NCI-H1694 treated with DMSO at 0.1 percent for 48 hours (cell line): Measurements from ENCODE around the gene MRPL54.

Experiments
- DNase-seq: peaks from one replicate; lab custom pipeline; 2025; lab: John Stamatoyannopoulos, UW

The MRPL54 gene

DNA sequence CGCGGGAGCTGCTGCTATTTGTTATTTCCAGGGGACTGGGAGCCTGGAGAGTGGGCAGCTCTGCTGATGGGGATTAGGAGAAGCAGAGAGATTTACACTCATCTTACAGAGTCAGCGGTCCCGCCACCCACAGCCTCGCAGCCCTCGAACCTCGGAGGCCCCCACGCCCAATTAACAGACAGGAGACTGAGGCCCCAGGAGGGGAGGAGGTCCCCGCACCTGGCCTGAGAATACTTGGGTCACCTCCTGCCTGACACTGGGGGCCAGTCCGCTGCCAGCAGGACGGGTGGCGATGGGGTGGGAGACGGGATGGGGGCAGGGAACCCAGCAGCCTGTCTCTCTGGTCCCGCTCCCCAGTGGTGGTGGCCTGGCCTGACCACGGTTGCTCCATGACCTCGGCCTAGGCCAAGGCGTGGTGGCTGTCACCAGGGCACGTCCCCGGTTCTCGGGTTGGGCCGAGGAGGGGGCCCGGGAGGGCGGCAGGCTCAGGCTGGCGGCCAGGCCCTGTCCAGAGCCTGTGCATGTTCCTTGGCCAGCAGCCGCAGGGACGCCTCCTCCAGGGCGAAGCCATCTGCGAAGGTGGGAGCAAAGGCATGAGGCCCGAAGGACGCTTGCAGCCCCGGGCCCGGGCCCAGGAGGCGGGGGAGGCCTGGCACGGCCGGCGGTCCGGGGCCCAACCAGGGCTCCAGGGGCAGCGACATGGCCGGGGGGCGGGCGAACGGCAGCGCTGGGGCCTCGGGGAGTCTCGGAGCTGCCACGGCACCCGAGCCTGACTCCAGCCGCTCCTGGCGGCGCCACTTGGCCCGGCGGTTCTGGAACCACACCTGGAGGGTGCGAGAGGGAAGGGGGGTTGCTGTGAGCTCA is 7.9 kb downstream of the MRPL54 start:
- no peak for DNase-seq

DNA sequence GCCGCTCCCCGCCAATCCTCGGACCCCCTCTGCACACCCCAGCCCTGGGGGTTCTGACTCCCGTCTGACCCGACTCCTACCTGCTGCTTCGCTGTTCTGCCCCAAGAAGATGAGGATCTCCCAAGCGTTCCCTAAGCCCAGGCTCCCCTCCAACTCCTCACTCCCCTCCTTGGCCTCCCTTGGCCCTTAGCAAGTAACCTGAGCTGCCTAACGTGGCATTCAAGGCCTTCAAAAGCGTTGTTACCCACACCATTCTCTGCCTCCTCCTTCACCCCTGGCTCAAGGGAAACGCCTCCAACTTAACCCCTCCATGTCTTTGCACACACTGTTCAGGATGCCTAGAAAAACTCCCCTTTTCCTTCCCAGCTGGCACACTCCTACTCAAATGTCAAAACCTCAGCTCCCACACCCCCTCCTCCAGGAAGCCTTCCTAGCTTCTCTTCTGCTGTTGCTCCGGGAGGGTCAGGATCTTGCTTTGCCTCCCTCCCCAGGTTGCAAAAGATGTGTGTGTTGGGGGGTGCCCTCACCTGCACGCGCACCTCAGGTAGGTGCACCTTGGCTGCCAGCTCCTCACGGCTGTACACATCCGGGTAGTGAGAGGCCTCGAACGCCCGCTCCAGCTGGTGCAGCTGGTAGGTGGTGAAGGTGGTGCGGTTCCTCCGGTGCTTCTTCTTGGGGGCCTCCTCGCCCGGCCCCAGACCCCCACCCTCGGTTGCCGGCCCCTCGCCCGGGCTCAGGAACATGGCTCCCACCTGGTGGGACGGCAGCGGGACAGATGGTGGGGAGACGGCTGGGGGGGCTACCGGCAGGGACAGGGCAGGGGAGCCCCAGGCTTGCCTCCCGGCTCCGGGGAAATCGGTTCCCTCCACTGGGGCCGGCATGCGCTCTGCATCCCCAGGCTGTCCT is 8.8 kb downstream of the MRPL54 start:
- DNase-seq = no peak

DNA sequence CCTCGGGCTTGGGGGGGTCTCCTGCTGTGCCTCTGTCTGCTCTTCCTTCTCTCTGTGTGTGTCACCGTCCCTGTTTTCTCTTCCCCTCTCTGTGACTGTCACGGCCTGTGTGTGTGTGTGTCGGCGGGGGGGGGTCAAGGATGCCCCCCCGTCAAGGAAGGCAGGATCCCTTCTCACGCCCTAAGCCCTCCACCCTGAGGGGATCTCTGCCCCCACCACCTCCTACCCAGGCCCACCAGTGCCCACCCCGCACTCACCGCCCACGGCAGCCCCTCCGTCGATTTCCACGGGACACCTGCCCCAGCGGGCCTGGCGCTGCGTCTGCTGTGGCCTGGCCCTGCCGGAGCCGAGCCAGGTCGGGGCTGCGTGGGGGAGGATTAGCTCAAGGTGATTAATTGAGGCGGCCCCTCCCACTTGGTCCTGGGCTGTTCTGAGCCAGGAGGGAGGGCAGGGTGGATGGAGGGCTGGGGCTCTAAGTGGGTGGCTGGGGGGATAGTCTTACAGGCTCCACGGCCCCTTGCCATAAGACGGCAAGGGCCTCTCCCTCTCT is 9.5 kb downstream of the MRPL54 start, which contains the start of gene RAX2:
TSS of gene RAX2 (minus strand) at position 323 of the 550 bp plus-strand sequence. CDS start 486 bp downstream, outside the sequence.
- no peak for DNase-seq

DNA sequence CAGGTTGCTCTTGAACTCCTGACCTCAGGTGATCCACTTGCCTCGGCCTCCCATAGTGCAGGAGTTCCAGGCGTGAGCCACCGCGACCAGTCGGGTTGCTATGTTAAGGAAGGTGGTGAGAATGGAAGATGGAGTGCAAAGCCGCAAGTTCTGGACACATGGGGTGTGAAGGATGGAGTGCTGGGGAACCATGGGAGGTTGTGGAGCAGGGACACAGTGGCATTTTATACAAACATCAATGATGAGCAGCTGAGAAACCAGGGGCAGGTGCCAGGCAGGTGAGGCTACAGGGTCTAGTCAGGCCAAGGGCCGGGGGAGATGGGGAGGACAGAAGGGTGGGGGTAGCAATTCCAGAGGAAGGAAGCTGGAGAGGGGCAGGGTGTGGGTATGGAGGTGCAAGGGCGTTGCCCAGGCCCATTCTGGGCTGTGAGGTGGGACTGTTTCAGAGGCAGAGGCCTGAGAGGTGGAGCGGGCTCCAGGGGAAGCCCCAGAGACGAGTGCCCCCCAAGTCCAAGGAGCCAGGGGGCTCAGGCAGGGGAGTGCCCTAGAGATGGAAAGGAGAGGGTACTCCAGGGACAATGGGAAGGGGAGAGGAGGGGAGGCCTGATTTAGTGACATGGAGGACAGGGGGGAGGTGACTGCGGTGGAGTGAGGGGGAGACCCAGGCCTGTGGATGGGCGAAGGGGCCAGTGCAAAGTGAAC is 11.5 kb downstream of the MRPL54 start:
- no peak for DNase-seq

DNA sequence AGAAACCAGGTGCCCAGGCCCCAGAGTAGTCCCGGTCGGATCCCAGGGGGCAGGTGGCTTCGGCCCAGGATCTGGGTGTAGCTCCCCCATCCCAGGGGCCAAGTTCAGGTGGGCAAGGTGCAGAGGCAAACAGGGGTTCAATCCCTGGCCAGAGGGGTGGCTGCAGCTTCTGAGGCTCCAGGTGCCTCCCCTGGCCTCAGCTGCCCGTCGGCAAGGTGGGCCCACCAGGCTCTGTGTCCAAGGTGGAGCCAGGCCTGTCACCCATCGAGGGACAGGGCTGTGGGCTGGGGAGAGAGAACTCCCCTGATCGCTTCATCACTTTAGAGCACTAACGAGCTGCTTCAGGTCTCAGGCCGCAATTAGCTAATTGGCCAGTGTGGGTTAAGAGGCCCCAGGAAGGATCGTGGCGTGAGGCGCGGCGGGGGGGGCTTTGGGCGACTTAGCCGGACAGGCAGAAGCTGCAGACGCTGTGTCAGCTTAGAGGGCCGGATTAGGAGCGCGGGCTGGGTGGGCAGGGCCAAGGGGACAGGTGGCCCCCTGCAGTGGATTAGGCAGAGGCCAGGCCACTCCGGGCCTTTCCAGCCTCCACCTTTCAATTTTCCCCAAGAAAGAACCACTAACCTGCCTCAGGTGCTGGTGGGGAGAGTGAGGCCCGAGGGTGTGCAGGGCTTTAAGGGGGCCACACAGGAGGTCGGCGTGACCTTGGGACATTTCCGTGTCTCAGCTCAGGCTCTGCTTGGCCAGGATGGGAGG is 12.3 kb downstream of the MRPL54 start:
- no peak for DNase-seq

DNA sequence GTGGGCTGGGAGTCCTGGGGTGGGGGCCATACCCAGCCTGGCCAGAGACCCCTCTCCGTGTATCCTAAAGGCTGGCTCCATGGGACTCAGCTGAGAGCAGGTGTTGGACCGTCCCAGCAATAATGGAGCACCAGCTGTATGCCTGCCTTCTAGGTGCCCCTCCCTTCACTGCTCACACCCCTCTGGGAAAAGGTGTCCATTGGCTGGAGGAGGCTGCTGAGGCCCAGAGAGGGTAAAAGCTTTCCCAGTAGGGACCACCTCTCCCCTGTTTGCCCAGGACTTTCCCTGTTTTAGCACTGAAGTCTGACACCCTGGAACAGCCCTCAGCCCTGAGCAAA is 12.9 kb downstream of the MRPL54 start:
- DNase-seq = no peak

DNA sequence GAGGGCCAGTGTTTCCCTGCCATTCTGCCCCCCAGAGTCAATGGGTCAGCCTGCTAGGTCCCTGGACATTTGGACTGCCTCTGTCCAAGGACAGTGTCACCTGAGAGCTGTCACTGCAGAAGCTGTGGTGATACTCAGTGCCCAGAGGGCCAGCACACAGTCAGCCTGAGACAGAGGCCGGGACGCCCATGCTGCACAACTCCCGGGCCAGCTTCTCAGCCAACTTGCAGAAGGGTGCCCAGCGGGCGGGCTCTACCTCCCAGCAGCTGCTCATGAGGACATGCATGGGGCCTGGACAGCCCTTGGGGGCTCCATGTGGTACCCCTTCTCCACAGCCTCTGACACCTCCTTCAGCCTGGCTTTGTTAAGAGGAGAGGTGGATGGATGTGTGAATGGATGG is 13.3 kb downstream of the MRPL54 start:
- no peak for DNase-seq

DNA sequence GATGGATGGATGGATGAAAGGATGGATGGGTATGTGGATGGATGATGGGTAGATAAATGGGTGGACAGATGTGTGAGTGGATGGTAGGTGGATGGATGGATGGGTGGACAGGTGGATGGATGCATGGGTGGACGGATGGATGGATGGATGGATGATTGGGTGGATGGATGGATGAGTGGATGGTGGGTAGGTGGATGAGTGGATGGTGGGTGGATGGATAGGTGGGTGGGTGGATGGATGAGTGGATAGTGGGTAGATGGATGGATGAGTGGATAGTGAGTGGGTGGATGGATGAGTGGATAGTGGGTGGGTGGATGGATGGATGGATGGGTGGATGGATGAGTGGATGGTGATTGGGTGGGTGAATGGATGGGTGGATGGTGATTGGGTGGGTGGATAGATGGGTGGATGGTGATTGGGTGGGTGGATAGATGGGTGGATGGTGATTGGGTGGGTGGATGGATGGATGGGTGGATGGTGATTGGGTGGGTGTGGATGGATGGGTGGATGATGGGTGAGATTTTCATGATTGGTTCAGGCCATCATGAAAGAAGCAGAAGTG is 14.1 kb downstream of the MRPL54 start:
- DNase-seq = no peak

DNA sequence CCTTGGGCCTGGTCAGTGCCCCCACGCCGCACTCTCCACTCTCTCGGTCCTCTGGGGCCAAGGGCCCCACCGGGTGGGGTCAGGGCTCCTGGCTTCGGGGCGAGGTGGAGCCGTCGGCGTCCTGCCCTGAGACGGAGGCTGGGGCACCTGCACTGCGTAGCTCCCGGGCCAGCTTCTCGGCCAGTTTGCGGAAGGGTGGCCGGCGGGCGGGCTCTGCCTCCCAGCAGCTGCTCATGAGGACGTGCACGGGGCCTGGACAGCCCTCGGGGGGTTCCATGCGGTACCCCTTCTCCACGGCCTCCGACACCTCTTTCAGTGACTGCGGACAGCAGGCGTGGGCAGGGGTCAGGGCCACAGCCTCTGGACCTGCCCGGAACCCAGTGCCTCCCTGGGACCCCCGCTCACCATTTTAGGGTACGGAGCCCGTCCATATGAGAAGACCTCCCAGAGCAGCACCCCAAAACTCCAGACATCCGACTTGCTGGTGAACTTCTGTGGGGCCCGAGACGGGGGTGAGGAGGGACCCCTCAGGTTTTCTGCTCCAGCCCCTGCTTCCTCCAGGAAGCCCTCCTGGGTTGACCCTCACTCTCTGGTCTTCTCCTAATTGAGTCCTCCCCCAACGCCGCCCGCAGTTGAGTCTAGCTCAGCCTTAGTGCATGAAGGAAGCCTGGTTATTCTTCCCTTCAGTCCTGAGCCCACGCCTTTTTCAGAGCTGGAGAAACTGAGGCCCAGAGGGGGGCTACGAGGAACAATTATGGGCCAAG is 15.8 kb downstream of the MRPL54 start:
- no peak for DNase-seq

DNA sequence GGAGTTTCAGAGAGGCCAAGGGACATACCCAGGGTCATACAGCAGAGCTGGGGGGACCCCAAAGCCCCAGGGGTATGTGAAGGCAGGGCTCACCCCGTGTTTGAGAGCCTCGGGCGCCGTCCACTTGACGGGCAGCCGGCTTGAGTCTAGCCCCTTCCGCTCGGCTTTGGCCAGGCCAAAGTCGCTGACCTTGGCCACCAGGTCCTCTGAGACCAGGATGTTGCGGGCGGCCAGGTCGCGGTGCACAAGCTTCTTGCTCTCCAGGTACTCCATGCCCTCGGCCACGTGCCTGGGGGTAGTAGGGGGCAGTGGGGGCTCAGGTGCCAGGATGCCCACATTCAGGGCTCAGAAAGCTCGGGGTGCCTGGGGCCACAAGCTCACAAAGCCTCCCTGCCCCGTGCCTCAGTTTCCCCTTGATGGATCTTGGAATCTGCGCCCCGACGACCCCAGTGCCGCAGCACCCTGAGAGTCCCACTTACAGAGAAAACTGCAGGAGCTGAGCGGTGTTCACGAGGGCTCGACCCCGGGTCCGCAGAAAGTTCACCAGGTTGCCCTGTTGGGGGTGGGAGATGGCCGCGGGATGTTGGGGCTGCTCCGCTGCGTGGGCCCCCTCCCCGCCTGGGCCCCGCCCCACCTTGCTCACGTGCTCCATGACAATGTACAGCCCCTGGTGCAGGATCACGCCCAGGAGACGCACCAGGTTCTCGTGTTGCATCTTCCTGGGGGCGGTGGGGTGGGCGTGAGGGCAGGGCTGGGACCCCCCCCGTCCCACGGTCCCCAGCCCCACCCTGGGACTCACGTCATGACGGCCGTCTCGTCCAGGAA is 16.6 kb downstream of the MRPL54 start:
- no peak for DNase-seq

DNA sequence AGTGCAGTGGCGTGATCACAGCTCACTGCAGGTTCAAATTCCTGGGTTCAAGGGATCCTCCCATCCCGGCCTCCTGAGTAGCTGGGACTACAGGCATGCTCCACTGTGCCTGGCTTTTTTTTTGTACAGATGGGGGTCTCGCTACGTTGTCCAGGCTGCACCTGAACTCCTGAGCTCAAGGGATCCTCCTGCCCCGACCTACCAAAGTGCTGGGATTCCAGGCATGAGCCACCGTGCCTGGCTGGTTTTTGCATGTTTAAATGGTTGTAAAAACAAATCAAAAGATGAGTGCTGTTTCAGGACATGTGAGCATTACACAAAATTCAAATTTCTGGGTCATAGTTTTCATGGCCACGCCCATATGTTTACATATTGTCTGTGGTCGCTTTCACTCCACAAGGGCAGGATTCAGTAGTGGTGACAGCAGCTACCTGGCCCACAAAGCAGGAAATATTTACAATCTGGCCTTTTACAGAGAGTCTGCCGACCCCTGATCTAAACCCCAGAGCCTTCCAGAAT is 18.4 kb downstream of the MRPL54 start:
- no peak for DNase-seq

DNA sequence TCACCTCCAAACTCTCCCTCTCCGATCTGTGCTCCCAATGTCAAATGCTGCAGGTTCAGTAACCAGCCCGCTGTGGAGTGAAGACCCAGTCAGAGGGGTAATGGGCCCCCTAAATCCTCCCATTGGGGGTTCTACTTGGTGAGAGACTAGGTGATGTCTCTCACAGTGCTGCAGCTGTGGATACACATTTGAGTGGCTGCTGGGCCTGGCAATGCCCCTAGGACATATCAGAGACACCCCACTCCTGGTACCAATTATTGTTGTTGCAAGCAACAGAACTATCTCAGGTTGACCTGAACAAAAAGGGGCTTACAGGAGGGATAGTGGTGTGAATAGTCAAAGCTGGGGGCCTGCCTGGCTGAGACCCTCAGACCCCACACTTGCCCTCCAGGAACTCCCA is 19.1 kb downstream of the MRPL54 start:
- DNase-seq = no peak

DNA sequence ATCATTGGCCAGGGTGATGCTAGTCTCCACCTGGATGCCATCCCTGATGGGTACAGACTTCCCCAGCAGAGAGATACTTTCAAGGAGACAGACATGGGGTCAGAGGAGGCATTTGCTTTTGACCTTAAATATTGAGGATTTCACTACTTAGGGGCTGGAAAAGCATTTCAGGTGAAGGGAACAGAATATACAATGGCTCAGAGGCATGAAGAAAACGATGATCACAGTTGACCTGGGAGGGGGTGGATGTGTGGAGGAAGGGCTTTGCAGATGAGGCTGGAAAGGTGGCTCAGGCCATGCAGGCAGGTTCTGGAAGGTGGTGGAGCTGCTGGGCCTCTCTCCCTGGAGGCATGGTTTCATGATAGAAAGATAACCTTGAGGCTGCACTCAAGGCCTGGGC is 19.8 kb downstream of the MRPL54 start:
- DNase-seq = no peak

DNA sequence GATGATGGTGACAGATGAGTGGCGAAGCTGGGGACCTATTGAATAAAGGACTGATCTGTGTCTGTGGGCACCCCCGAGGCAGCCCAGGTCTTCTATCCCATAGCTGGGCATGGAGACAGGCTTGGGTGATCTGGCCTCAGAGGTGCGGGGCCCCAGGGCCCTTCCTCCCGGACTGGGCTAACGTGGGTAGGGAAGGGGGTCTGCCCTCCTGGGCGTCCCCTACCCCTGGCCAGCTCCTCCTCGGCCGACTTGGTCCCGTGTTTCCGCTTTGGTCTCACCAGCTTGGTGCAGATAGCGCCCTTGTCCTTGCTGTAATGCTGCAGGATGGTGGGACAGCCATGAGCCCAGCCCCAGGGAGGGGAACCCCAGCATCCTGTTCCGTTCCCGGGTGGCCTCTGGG is 20.4 kb downstream of the MRPL54 start:
- DNase-seq = no peak

DNA sequence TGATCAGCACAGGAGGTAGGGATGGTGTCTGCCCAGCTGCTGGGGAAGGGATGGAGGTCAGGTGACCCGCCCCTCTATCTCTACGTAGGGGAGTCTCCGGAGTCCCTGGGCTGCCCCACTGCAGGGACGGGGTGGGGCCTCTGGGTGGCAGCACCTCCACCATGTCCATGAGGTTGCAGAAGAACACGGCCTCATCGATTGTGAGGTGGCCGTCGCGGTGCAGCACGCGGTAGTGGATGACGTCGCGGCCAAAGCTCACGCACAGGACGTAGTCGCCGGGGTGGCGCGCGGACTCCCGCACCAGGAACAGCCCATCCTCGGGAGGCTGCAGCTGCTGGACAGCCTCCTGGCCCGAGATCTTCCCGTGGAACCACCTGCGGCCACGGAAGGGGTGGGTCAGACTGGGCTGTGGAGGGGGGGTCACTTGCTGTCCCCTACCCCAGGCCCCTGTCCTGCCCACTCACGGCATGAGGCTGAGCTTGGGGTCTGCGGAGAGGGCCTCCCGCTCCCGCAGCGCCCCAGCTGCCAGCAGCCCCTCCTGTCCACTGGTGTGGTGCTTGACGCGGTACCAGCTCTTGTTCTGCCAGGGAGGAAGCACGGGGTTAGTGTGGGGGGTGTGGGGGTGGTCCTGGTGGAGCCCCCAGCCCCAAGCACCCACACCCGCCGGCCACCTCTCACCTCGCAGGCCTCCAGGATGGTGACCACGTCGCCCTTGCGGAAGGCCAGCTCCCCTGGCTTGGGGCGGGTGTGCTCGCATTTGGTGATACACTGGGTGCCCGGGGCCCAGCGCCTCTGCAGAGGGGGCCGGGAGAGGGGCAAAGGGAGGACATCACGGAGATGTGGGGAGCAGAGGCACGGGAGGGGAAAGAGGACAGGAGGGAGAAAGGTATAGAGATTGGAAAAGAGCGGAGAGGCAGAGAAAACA is 21.4 kb downstream of the MRPL54 start:
- DNase-seq = peak; percentile 26

DNA sequence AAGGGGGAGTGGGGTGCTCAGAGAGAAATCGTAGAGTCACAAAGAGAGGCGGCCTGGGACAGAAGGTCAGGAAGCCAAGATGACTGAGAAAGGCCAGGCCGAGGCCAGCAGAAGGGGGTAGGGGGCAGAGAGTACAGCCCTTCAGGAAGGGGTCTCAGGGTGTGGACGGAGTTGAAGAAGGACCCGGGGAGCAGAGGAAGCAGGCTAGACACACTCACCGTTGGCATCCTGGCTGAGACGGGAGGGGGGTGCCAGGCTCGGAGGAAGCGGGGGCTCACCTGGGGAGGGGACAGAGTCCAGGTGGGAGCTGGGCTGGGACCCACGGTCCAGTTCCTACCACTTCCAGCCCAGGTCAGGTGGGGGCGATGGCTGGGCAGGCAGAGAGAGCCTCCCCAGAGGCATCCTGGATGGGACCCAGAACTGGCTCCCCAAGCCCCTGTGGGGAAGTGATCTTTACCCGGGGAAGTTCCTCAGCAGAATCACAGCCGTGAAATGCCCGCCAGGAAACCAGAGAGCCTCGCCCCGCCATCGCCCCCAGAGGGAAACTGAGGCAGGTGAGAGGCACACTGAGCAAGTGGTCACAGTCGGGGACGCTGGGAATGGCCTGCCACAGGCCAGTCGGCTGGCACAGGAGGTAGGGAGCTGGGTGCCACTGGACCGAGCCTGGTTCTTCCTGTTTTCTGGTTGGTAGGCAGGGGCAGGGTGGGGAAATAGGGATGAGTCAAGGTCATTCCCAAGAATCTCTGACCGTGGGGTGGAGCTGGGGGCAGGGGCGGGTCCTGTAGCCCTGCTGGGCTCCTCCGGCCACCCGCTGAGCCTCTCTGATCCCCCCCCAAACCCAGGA is 22.3 kb downstream of the MRPL54 start:
- no peak for DNase-seq

DNA sequence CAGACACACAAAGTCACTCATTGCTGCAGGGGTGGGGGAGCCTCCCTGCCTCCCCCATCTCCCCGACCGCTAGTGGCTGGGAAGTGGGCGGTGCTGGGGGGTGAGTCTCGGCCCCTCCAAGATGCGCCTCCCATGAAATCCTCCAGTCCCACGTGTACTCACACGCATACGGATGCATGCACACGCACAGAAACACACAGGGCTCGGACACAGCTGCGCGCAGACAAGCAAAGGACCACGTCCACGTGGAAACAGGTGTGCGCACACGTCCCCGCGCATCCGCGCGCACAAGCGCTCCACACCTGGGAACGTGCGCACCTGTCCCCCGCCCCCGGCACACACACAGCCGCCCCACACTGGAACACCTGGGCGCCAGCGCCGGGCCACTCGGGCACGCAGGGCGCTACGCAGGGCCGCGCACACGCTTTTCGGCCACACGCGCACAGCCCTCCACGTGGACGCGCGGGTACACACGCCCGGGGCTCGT is 23.0 kb downstream of the MRPL54 start:
- no peak for DNase-seq
